Effector memory CD4-positive, alpha-beta T cell (primary cell): ENCODE results near the gene SEL1L3.

Source experiments
- DNase-seq, 3 donors: peaks; one replicate each; pipeline ENCODE4 v3.0.0-alpha.2; 2020
- H3K27ac ChIP-seq: 2 replicates; pipeline ENCODE4 v1.7.0; 2013; ENCODE audit warnings: mild to moderate bottlenecking, low read length, moderate library complexity; ENCODE audit not compliant: insufficient read depth, poor library complexity, severe bottlenecking
- H3K27me3 ChIP-seq: replicated peaks from 2 replicates; pipeline ENCODE4 v1.7.0; 2013; ENCODE audit warnings: mild to moderate bottlenecking, low read length; ENCODE audit not compliant: insufficient read depth, control insufficient read depth, poor library complexity, severe bottlenecking
- H3K36me3 ChIP-seq: 2 replicates; pipeline ENCODE4 v1.7.0; 2013; ENCODE audit warnings: mild to moderate bottlenecking, low read length, moderate library complexity; ENCODE audit not compliant: control insufficient read depth, insufficient read depth
- H3K4me1 ChIP-seq: 2 replicates; pipeline ENCODE4 v1.7.0; 2013; ENCODE audit warnings: low read length, mild to moderate bottlenecking; ENCODE audit not compliant: control insufficient read depth, insufficient read depth, poor library complexity, severe bottlenecking
- H3K4me3 ChIP-seq: 2 replicates; pipeline ENCODE4 v1.7.0; 2013; ENCODE audit warnings: low read length, low read depth, mild to moderate bottlenecking; ENCODE audit not compliant: insufficient read depth, poor library complexity, severe bottlenecking
- H3K9me3 ChIP-seq: 2 replicates; pipeline ENCODE4 v1.7.0; 2013; ENCODE audit warnings: mild to moderate bottlenecking, low read length, moderate library complexity; ENCODE audit not compliant: control insufficient read depth

Gene SEL1L3

DNA sequence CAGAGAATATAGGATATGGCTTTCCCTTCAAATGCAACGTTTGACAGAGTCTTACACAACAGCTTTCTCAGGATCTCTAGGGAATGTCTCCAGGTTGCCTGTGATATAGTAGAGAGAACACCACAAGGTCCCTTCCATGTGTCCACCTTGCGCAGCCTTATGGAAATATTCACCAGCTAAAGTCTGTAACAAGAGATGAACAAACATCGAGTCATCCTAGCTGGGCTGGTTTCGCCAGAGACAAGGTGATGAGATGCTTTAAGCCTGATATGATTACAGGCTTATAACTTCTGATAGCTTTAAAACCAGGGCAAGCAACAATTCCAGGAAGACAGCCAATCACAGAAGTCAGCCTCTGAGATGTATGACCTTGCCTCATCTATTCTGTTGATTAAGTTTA is 83.8 kb downstream of the SEL1L3 start:
- H3K9me3 ChIP-seq, result no peaks in the 10 kb centered on the region
- H3K36me3 ChIP-seq, result peaks cover 62% of the 10 kb centered on the region
- H3K4me1 ChIP-seq, result no peaks in the 10 kb centered on the region
- H3K27me3 ChIP-seq, result no peaks in the 10 kb centered on the region
- H3K4me3 ChIP-seq, result no peak overlapping the region
- no peak overlapping the region for H3K27ac ChIP-seq
- no peak for DNase-seq

DNA sequence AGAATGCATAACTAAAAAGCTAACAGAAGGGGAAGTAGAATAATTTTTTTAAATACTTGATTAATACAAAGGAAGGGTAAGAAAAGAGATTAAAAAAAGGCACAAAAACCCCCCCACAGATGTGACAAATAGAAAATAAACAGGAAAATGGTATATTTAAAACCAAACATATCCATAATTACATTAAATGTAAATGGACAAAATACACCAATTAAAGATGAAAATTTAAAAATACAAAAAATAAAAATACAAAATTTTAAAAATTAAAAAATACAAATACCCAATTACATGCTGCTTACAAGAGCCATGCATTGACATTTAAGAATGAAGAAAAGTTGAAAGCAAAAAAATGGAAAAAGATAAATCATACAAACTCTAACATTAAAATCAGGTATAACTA is 86.0 kb downstream of the SEL1L3 start:
- Histone ChIP-seq H3K4me3 (no peak overlapping the region), H3K9me3 (no peaks in the 10 kb centered on the region), H3K4me1 (no peaks in the 10 kb centered on the region), H3K27me3 (no peaks in the 10 kb centered on the region), H3K27ac (no peak overlapping the region), H3K36me3 (peaks cover 54% of the 10 kb centered on the region)
- no peak for DNase-seq

DNA sequence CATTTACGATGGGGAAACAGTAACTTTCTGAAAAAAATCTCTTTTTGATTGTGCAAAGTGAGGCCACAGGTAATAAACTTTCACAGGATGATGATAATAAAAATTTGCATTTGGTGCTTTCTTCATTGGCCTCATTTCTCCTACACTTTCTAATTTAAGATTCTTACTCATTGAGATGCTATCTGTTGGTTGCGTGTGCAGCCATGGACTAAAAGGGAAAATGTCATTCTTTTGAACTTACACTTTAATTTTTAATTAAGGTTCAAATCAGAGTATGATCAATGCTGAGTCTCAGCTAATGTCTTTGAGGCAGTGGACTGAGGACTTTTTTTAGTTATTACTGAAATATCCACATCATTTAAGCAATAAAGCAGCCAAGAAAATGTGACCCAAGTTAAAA is 87.6 kb downstream of the SEL1L3 start:
- no peaks in the 10 kb centered on the region for H3K9me3 ChIP-seq
- H3K27me3 ChIP-seq, result no peaks in the 10 kb centered on the region
- no peak overlapping the region for H3K4me3 ChIP-seq
- no peak overlapping the region for H3K27ac ChIP-seq
- peaks cover 46% of the 10 kb centered on the region for H3K36me3 ChIP-seq
- DNase-seq, result no peak
- H3K4me1 ChIP-seq, result no peaks in the 10 kb centered on the region

DNA sequence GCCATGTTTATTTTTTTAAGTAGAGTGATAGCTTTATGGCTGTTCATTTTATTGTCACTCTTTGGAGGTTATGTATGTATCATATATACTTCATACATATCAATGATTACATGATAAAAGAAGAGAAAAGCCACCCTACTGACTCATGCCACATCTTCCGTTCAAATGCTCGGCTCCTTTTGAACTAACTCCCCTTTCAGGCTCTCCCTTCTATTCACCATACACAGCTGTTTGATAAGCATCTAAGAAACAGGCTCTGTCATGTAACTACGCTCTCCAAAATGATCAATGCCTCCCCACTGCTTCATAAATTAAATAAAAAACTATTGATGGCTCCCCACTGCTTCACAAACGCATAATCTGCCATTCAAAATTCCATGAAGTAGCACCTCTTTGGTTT is 89.4 kb downstream of the SEL1L3 start:
- no peaks in the 10 kb centered on the region for H3K9me3 ChIP-seq
- H3K36me3 ChIP-seq, result peaks cover 32% of the 10 kb centered on the region
- DNase-seq, result no peak
- no peaks in the 10 kb centered on the region for H3K4me1 ChIP-seq
- no peak overlapping the region for H3K4me3 ChIP-seq
- H3K27me3 ChIP-seq, result no peaks in the 10 kb centered on the region
- no peak overlapping the region for H3K27ac ChIP-seq

DNA sequence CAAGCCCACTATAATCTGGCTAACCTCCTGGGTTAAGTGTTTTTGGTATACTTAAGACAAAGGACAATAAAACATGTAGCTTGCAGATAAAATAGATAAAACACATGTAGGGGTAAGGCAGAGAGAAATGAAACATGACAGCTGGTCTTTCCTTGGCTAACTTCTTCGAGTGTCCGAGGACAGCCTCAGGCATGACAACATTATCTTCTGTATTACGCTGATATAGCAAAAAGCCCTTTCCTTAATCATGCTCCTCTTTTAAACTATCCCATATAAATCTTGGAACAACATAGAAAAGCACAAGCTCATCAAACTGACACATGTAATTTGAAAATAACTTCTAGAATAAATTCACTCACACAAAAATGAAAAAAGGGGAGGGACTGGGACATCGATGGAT is 91.1 kb downstream of the SEL1L3 start:
- Histone ChIP-seq H3K27ac (no peak overlapping the region), H3K9me3 (no peaks in the 10 kb centered on the region), H3K4me3 (no peak overlapping the region), H3K4me1 (no peaks in the 10 kb centered on the region), H3K27me3 (no peaks in the 10 kb centered on the region), H3K36me3 (peaks cover 26% of the 10 kb centered on the region)
- DNase-seq, result no peak

DNA sequence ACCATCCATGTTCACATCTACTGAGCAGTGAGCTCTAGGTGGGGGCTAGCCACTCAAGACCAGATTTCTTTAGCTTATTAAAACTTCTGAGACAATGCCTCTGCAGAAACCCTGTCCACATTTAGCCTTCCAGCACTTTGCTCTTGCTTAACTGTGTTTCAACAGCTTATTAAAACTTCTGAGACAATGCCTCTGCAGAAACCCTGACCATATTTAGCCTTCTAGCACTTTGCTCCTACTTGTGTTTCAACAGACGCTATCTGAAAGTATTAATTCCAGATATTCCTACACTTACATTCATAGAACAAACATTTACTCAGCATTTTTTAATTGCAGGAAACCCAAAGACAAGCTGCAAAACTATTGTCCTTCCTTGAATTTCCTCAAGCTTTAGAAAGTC is 91.9 kb downstream of the SEL1L3 start:
- peaks cover 32% of the 10 kb centered on the region for H3K36me3 ChIP-seq
- H3K9me3 ChIP-seq, result no peaks in the 10 kb centered on the region
- no peak overlapping the region for H3K27ac ChIP-seq
- DNase-seq, result no peak
- no peaks in the 10 kb centered on the region for H3K27me3 ChIP-seq
- no peak overlapping the region for H3K4me3 ChIP-seq
- no peaks in the 10 kb centered on the region for H3K4me1 ChIP-seq

DNA sequence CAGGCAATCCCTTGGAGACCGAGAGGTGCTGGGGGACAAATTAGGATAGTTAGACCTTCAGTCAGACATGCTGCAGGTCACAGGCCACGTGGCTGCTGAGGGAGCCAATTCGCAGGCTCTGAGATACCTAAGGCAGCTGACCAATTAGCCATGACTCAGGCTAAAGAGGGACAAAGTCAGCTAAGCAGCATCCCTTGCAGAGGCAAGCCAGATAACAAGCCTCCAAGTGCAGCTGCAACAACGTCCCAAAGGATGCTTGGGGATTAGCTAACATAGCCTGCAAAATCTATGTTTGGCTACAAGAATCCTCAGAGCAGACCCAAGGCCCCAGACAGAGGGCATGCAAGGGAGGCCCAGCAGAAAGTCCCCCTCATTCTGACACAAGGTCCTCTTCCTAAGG is 93.5 kb downstream of the SEL1L3 start:
- Histone ChIP-seq H3K27me3 (no peaks in the 10 kb centered on the region), H3K4me3 (no peak overlapping the region), H3K9me3 (no peaks in the 10 kb centered on the region), H3K4me1 (no peaks in the 10 kb centered on the region), H3K27ac (no peak overlapping the region), H3K36me3 (peaks cover 32% of the 10 kb centered on the region)
- no peak for DNase-seq

DNA sequence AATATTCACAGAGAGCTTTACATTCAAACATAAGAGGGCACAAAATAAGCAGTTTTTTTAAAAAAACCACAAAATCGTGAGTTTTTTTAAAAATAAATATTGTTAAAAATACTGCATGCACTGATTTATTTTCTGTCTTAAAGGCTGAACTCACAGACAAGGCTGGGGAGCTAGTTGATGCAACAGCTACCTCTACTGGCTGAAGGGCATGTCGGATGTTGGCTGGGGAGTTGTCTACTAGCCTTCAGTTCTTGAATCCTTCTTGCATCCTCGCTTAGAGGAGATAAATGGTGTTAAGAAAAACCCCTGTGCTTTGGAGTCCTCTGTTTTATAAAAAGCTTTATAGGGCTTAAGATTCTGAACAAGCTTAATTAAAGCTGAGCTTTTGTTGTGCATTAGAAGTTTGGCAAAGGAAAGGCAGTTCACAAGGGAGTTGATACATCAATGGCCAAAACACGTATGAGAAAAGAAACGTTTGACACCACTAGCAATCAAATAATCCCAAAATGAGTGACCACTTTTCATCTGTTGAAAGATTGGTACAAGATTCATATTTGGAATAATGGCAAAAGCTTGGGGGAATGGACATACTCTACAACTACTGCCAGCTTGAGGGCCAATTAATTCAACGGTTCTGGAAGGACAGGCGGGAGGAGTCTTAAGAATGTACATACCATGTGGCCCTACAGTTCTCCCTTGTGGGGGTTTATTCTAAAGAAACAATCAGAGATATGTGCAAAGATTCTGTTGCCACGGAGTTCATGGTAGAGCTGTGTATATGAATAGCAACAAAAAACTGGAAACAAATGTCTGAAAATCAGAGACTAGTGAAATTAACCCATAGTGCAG is 94.7 kb downstream of the SEL1L3 start:
- DNase-seq, result no peak
- no peak overlapping the region for H3K27ac ChIP-seq
- H3K27me3 ChIP-seq, result no peaks in the 10 kb centered on the region
- H3K36me3 ChIP-seq, result peaks cover 34% of the 10 kb centered on the region
- no peaks in the 10 kb centered on the region for H3K9me3 ChIP-seq
- H3K4me3 ChIP-seq, result no peak overlapping the region
- H3K4me1 ChIP-seq, result no peaks in the 10 kb centered on the region

DNA sequence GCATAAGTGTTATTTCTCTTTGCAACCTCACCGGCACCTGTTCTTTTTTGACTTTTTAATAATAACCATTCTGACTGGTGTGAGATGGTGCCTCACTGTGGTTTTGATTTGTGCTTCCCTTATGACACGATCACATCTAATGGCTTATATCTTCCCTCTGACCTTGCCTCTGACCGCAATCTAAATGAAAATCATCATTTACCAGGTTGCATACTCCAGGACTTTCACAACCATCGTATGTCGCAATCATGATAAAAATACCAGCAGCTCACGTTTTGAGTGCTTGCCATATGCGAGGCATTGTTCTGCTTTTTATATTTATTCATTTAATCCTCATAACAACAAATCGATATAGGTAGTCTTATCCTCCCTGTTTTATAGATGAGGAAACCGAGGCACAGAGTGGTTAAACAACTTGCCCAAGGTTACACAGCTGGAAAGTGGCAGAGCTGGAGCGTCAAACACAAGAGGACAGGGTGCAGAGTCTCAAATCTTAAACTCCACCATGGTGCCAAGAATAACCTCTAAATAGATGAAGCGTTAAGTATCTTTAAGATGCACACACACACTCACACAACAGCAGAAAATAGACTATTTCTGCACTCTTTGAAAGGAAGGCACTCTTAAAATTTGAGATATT is 102.2 kb downstream of the SEL1L3 start:
- no peak overlapping the region for H3K27ac ChIP-seq

DNA sequence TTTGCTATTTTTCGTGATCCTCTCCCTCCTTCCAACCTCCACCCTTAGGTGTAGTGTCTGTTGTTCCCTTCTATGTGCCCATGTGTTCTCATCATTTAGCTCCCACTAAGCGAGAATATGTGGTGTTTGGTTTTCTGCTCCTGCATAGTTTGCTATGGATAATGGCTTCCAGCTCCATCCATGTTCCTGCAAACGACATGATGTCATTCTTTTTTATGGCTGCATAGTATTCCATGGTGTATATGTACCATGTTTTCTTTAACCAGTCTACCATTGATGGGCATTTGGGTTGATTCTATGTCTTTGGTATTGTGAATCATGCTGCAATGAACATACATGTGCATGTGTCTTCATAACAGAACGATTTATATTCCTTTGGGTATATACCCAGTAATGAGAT is 102.7 kb downstream of the SEL1L3 start:
- Histone ChIP-seq H3K9me3 (no peaks in the 10 kb centered on the region), H3K27me3 (no peaks in the 10 kb centered on the region), H3K27ac (no peak overlapping the region), H3K36me3 (peaks cover 63% of the 10 kb centered on the region), H3K4me1 (no peaks in the 10 kb centered on the region), H3K4me3 (no peak overlapping the region)
- no peak for DNase-seq

More for the DNA sequence above, 102.2 kb downstream of the SEL1L3 start:
- H3K4me3 ChIP-seq, result no peak overlapping the region
- H3K9me3 ChIP-seq, result no peaks in the 10 kb centered on the region
- no peaks in the 10 kb centered on the region for H3K4me1 ChIP-seq
- H3K27me3 ChIP-seq, result no peaks in the 10 kb centered on the region
- H3K36me3 ChIP-seq, result peaks cover 64% of the 10 kb centered on the region
- no peak for DNase-seq
